T-helper 2 cell treated with Interferon-gamma antibody and Interleukin-4, amounts not matched to agents 100 ng/mL and 5 ng/mL, for 36 hours (primary cell): ENCODE results near the gene SCAMP5. TPM values are rescaled to one million over a fixed set of nuclear protein-coding genes. Genes with fewer than 3 reads are reported as not detected.

Source experiments
- intact Hi-C: fragments of 100-400 bp; cut with micrococcal nuclease; formaldehyde crosslinking; loops from one replicate; pipeline ENCODE4 v1.15.1; 2023
- total RNA-seq: library from RNA; stranded (reverse); gene quantifications from 2 replicates; pipeline ENCODE4 v1.2.3, GENCODE V29; 2022

Gene SCAMP5
- total RNA-seq, 1 donor from 2014 or later = 0.86 TPM

- intact Hi-C loops = no loop called here
These were observed 27.7 kb upstream of the SCAMP5 start for GRCh38 chr15:74967670-74968069.

- intact Hi-C loops = no loop called here
These were observed 19.2 kb upstream of the SCAMP5 start for GRCh38 chr15:74976159-74976558.

GRCh38 chr15:74977599-74977998 is 17.8 kb upstream of the SCAMP5 start:
- intact Hi-C loops = no loop called here

GRCh38 chr15:74978077-74978476 is 17.3 kb upstream of the SCAMP5 start:
- intact Hi-C loops = no loop called here

GRCh38 chr15:74978503-74978902 is 16.9 kb upstream of the SCAMP5 start:
- intact Hi-C loops = no loop called here

- intact Hi-C loops = no loop called here
These were observed 13.2 kb upstream of the SCAMP5 start for GRCh38 chr15:74982183-74982582.

GRCh38 chr15:74983725-74984231 is 11.6 kb upstream of the SCAMP5 start:
- intact Hi-C loops = no loop called here

GRCh38 chr15:74988007-74988800 is 7.2 kb upstream of the SCAMP5 start:
- intact Hi-C loops = loop anchor here (1.0 kb wide), 1 partner anchor 32 kb away; the partner anchor contains the start of gene RPP25

GRCh38 chr15:74989527-74989926 is 5.8 kb upstream of the SCAMP5 start:
- intact Hi-C loops = no loop called here

- intact Hi-C loops = no loop called here
These were observed 2.7 kb upstream of the SCAMP5 start for GRCh38 chr15:74992619-74993018.

GRCh38 chr15:74994236-74994635 is 1.1 kb upstream of the SCAMP5 start:
- intact Hi-C loops = no loop called here

- intact Hi-C loops = no loop called here
These were observed 678 bp upstream of the SCAMP5 start for GRCh38 chr15:74994685-74995084.

- intact Hi-C loops = no loop called here
These were observed 709 bp downstream of the SCAMP5 start for GRCh38 chr15:74995779-74996765.

- intact Hi-C loops = no loop called here
These were observed 1.8 kb downstream of the SCAMP5 start for GRCh38 chr15:74997141-74997540.

- intact Hi-C loops = no loop called here
These were observed 2.2 kb downstream of the SCAMP5 start for GRCh38 chr15:74997543-74997942.

- intact Hi-C loops = no loop called here
These were observed 5.9 kb downstream of the SCAMP5 start for GRCh38 chr15:75001310-75001709.

GRCh38 chr15:75002398-75002797 is 7.0 kb downstream of the SCAMP5 start:
- intact Hi-C loops = no loop called here

- intact Hi-C loops = no loop called here
These were observed 11.9 kb downstream of the SCAMP5 start for GRCh38 chr15:75007216-75007615.

- intact Hi-C loops = no loop called here
These were observed 12.9 kb downstream of the SCAMP5 start for GRCh38 chr15:75008221-75008625.

- intact Hi-C loops = no loop called here
These were observed 13.4 kb downstream of the SCAMP5 start for GRCh38 chr15:75008629-75009326.

GRCh38 chr15:75016431-75016830 is 21.1 kb downstream of the SCAMP5 start:
- intact Hi-C loops = no loop called here
